SK-N-SH treated with all-trans-retinoic acid at 6 μM for 48 hours (cell line): ENCODE data around the gene SLC6A4.

ENCODE experiments used
- ARNTL ChIP-seq: fragments of 450-650 bp; formaldehyde crosslinking; IDR thresholded peaks from 2 replicates; pipeline ENCODE4 v1.5.0; 2020; ENCODE audit warnings: low read depth, mild to moderate bottlenecking, moderate library complexity, borderline replicate concordance
- ESRRG ChIP-seq: fragments of 250-450 bp; sonication (Bioruptor Pico); IDR thresholded peaks from 2 replicates; pipeline ENCODE4 v1.6.1; 2021; ENCODE audit warnings: mild to moderate bottlenecking
- ISL1 ChIP-seq: fragments of 250-450 bp; sonication (Bioruptor Pico); IDR thresholded peaks from 2 replicates; pipeline ENCODE4 v2.1.2; 2022; ENCODE audit warnings: mild to moderate bottlenecking, moderate library complexity
- PATZ1 ChIP-seq: fragments of 250-450 bp; sonication (Bioruptor Pico); IDR thresholded peaks from 2 replicates; pipeline ENCODE4 v1.8.0; 2020; ENCODE audit warnings: mild to moderate bottlenecking, moderate library complexity, borderline replicate concordance
- RARB ChIP-seq: fragments of 250-450 bp; sonication (Bioruptor Pico); IDR thresholded peaks from 2 replicates; pipeline ENCODE4 v1.8.0; 2021; ENCODE audit warnings: mild to moderate bottlenecking, moderate library complexity
- ZFP30 ChIP-seq: fragments of 450-650 bp; formaldehyde crosslinking; IDR thresholded peaks from 2 replicates; pipeline ENCODE4 v1.5.0; 2022; ENCODE audit warnings: mild to moderate bottlenecking, moderate library complexity
- ZNF565 ChIP-seq: fragments of 450-650 bp; formaldehyde crosslinking; conservative IDR thresholded peaks from 2 replicates; pipeline ENCODE4 v1.5.0; 2020; ENCODE audit warnings: low read depth, mild to moderate bottlenecking, moderate library complexity
- ZNF70 ChIP-seq: fragments of 450-650 bp; formaldehyde crosslinking; IDR thresholded peaks from 2 replicates; pipeline ENCODE4 v1.5.0; 2020; ENCODE audit warnings: mild to moderate bottlenecking, moderate library complexity
- TF ChIP-seq, protein P1 (sequence below): fragments of 250-450 bp; sonication (Bioruptor Pico); IDR thresholded peaks from 2 replicates; pipeline ENCODE4 v1.8.0; 2021; ENCODE audit warnings: low read depth, mild to moderate bottlenecking, moderate library complexity, borderline replicate concordance
- TF ChIP-seq, protein P2 (sequence below): fragments of 250-450 bp; sonication (Bioruptor Pico); IDR thresholded peaks from 2 replicates; pipeline ENCODE4 v1.5.0; 2020; ENCODE audit warnings: mild to moderate bottlenecking, moderate library complexity

DNA sequence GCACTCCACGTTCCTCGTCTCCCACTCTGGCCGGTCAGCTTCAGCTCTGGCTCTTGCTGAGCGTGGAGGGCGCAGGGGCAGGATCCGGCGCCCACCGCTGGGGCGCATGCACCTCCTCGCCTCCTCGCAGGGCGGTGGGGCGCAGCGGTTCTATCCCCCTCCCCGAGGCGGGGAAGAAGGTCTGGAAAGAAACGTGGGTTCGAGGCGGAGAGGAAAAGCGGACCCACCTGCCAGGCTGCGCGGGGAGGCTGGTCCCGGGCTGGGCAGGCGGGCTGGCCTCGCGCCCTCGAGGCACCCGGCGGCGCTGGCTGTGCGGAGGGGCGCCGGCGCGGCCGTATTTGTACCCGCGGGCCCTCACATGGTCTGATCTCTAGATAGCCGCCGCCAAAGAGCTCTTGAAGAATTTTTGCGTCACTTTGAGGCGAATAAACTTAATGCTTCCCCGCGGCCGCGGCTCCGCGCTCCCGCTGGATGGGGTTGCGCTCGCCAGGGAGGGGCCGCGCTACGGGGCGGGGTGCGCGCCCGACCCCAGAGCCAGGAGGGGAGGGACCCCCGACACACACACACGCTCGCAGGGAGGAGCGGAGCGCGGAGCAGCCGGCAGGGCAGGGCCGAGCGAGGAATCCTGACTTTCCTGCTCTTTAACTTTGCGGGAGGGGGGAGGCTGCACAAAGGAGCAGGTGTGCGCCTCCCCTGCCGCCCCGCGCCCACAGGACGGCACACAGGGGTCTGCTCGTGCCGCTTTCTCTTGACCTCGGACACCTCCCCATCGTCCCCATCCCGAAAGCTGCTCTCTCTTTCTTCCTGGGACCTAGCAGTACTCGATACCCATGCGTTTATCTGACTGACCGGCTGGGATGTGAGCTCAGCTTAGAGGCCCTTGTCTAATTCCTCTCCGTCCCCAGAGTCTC is at the start of gene SLC6A4:
- TF ChIP-seq, protein P1, sequence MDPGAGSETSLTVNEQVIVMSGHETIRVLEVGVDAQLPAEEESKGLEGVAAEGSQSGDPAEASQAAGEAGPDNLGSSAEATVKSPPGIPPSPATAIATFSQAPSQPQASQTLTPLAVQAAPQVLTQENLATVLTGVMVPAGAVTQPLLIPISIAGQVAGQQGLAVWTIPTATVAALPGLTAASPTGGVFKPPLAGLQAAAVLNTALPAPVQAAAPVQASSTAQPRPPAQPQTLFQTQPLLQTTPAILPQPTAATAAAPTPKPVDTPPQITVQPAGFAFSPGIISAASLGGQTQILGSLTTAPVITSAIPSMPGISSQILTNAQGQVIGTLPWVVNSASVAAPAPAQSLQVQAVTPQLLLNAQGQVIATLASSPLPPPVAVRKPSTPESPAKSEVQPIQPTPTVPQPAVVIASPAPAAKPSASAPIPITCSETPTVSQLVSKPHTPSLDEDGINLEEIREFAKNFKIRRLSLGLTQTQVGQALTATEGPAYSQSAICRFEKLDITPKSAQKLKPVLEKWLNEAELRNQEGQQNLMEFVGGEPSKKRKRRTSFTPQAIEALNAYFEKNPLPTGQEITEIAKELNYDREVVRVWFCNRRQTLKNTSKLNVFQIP (CRISPR knock-in tag): no peak
- no peak for TF ChIP-seq ARNTL
- TF ChIP-seq ZFP30 (CRISPR knock-in tag): no peak
- TF ChIP-seq ZNF565 (CRISPR knock-in tag): no peak
- no peak for TF ChIP-seq PATZ1 (CRISPR knock-in tag)
- no peak for TF ChIP-seq ZNF70 (CRISPR knock-in tag)
- TF ChIP-seq ESRRG (CRISPR knock-in tag): no peak
- TF ChIP-seq, protein P2, sequence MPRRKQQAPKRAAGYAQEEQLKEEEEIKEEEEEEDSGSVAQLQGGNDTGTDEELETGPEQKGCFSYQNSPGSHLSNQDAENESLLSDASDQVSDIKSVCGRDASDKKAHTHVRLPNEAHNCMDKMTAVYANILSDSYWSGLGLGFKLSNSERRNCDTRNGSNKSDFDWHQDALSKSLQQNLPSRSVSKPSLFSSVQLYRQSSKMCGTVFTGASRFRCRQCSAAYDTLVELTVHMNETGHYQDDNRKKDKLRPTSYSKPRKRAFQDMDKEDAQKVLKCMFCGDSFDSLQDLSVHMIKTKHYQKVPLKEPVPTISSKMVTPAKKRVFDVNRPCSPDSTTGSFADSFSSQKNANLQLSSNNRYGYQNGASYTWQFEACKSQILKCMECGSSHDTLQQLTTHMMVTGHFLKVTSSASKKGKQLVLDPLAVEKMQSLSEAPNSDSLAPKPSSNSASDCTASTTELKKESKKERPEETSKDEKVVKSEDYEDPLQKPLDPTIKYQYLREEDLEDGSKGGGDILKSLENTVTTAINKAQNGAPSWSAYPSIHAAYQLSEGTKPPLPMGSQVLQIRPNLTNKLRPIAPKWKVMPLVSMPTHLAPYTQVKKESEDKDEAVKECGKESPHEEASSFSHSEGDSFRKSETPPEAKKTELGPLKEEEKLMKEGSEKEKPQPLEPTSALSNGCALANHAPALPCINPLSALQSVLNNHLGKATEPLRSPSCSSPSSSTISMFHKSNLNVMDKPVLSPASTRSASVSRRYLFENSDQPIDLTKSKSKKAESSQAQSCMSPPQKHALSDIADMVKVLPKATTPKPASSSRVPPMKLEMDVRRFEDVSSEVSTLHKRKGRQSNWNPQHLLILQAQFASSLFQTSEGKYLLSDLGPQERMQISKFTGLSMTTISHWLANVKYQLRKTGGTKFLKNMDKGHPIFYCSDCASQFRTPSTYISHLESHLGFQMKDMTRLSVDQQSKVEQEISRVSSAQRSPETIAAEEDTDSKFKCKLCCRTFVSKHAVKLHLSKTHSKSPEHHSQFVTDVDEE (CRISPR knock-in tag): no peak
- TF ChIP-seq ISL1 (CRISPR knock-in tag): no peak
- TF ChIP-seq RARB (CRISPR knock-in tag): no peak
